Fibroblast of lung (primary cell): ENCODE measurements around the gene PLA2G4F. TPM values are rescaled to one million over a fixed set of nuclear protein-coding genes. Genes with fewer than 3 reads are reported as not detected.

Experiments used
- DNase-seq, 2 donors: peaks; one replicate each; pipeline versions ENCODE4 v3.0.0 to v3.0.0-alpha.2; 2010; ENCODE audit warnings: low read depth in 2 of 2
- H2AFZ ChIP-seq: 2 replicates; pipeline ENCODE4 v1.5.1; 2012; ENCODE audit warnings: low read length, control low read depth, inconsistent platforms
- H3K27ac ChIP-seq: 2 replicates; pipeline ENCODE4 v1.5.1; 2011; ENCODE audit warnings: low read length, control low read depth; ENCODE audit not compliant: insufficient read depth
- H3K27me3 ChIP-seq: 2 replicates; pipeline ENCODE4 v1.5.1; 2011; ENCODE audit warnings: mild to moderate bottlenecking, low read length; ENCODE audit not compliant: control insufficient read depth, insufficient read depth
- H3K36me3 ChIP-seq: 2 replicates; pipeline ENCODE4 v1.5.1; 2011; ENCODE audit warnings: low read length; ENCODE audit not compliant: control insufficient read depth, insufficient read depth
- H3K4me1 ChIP-seq: 2 replicates; pipeline ENCODE4 v1.5.1; 2011; ENCODE audit warnings: low read length; ENCODE audit not compliant: control insufficient read depth, insufficient read depth; ENCODE audit errors: extremely low read depth
- H3K4me2 ChIP-seq: 2 replicates; pipeline ENCODE4 v1.5.1; 2011; ENCODE audit warnings: low read length, control low read depth; ENCODE audit not compliant: insufficient read depth; ENCODE audit errors: extremely low read depth
- H3K4me3 ChIP-seq, 4 experiments: fragments of 200-600 bp in 1 of 4; sonication (generic) in 1 of 4; replicated peaks in 1 of 4; 2 replicates each; pipeline ENCODE4 v1.5.1; 2011 to 2016; ENCODE audit warnings: low read length in 4 of 4, low read depth in 3 of 4, mild to moderate bottlenecking in 3 of 4, control low read depth in 2 of 4, inconsistent platforms in 1 of 4, mixed read lengths in 1 of 4; ENCODE audit not compliant: insufficient read depth in 1 of 4; ENCODE audit errors: control extremely low read depth in 1 of 4
- H3K79me2 ChIP-seq: 2 replicates; pipeline ENCODE4 v1.5.1; 2012; ENCODE audit warnings: mild to moderate bottlenecking, low read length, inconsistent platforms; ENCODE audit not compliant: control insufficient read depth, insufficient read depth
- H3K9ac ChIP-seq: 2 replicates; pipeline ENCODE4 v1.5.1; 2011; ENCODE audit warnings: mild to moderate bottlenecking, low read length, control low read depth; ENCODE audit not compliant: insufficient read depth
- H3K9me3 ChIP-seq: 2 replicates; pipeline ENCODE4 v1.5.1; 2012; ENCODE audit warnings: low read depth, low read length; ENCODE audit not compliant: control insufficient read depth, insufficient read depth
- H4K20me1 ChIP-seq: 2 replicates; pipeline ENCODE4 v1.5.1; 2011; ENCODE audit warnings: low read length; ENCODE audit not compliant: control insufficient read depth, insufficient read depth; ENCODE audit errors: extremely low read depth
- CTCF ChIP-seq, 2 donors: IDR thresholded peaks in 1 of 2; conservative IDR thresholded peaks in 1 of 2; 1 replicate in 1 of 2; 2 replicates in 1 of 2; pipeline ENCODE4 v1.5.1; 2011 to 2012; ENCODE audit warnings: low read length in 2 of 2, control low read depth in 1 of 2, inconsistent platforms in 1 of 2, low read depth in 1 of 2, mild to moderate bottlenecking in 1 of 2
- EZH2 ChIP-seq: IDR thresholded peaks from 2 replicates; pipeline ENCODE4 v1.5.1; 2012; ENCODE audit warnings: low read length, control low read depth, mild to moderate bottlenecking; ENCODE audit errors: missing control alignments
- polyA plus RNA-seq, 2 donors: library from polyadenylated mRNA; depleted of rRNA in 1 of 2; stranded (reverse) in 1 of 2; unstranded in 1 of 2; fragments of >200 nt; gene quantifications; 2 replicates each; pipeline ENCODE4 v1.2.1, GENCODE V29; 2011 to 2012; ENCODE audit warnings: missing spikeins in 1 of 2
- total RNA-seq: library from RNA; depleted of rRNA; stranded (reverse); fragments of >200 nt; gene quantifications from 2 replicates; pipeline ENCODE4 v1.2.1, GENCODE V29; 2014

The PLA2G4F gene
- total and polyA plus RNA-seq, 2 donors (not counting 1 experiment from before 2014, with no cell fraction given): not detected

- Histone ChIP-seq H3K27me3 (no peaks in the 10 kb centered on the region), H3K9ac (no peak overlapping the region), H3K9me3 (no peaks in the 10 kb centered on the region), H3K36me3 (peaks cover 13% of the 10 kb centered on the region), H4K20me1 (no peaks in the 10 kb centered on the region), H3K79me2 (no peaks in the 10 kb centered on the region), H3K4me2 (no peak overlapping the region), H2AFZ (no peak overlapping the region), H3K27ac (no peak overlapping the region), H3K4me1 (no peaks in the 10 kb centered on the region), H3K4me3 (no peak overlapping the region)
- no peak for DNase-seq
- TF ChIP-seq EZH2 (no peak), CTCF (conservative IDR thresholded peaks at IDR 0.05 in 1 of 2, IDR thresholded peaks at IDR 0.05 in 1 of 2; ENCODE audit: low read depth in 1 of 2, low read length in 2 of 2) (no peak)
Observed at GRCh38 chr15:42184296-42184695, 27.9 kb upstream of the PLA2G4F start.

- H3K9ac ChIP-seq: no peak overlapping the region
- H2AFZ ChIP-seq: no peak overlapping the region
- DNase-seq: no peak
- no peaks in the 10 kb centered on the region for H3K4me1 ChIP-seq
- peaks cover 8% of the 10 kb centered on the region for H3K36me3 ChIP-seq
- no peak overlapping the region for H3K27ac ChIP-seq
- no peaks in the 10 kb centered on the region for H4K20me1 ChIP-seq
- H3K9me3 ChIP-seq: no peaks in the 10 kb centered on the region
- no peaks in the 10 kb centered on the region for H3K27me3 ChIP-seq
- no peak for TF ChIP-seq EZH2
- TF ChIP-seq CTCF (conservative IDR thresholded peaks at IDR 0.05 in 1 of 2, IDR thresholded peaks at IDR 0.05 in 1 of 2; ENCODE audit: low read depth in 1 of 2, low read length in 2 of 2): no peak
- no peak overlapping the region for H3K4me3 ChIP-seq
- no peaks in the 10 kb centered on the region for H3K79me2 ChIP-seq
- H3K4me2 ChIP-seq: no peak overlapping the region
Observed at GRCh38 chr15:42182961-42183360, 26.5 kb upstream of the PLA2G4F start.

- TF ChIP-seq EZH2 (no peak), CTCF (conservative IDR thresholded peaks at IDR 0.05 in 1 of 2, IDR thresholded peaks at IDR 0.05 in 1 of 2; ENCODE audit: low read depth in 1 of 2, low read length in 2 of 2) (no peak)
- Histone ChIP-seq H2AFZ (no peak overlapping the region), H3K4me2 (no peak overlapping the region), H3K9me3 (no peaks in the 10 kb centered on the region), H3K27ac (no peak overlapping the region), H3K36me3 (peaks cover 8% of the 10 kb centered on the region), H3K4me3 (no peak overlapping the region), H3K9ac (no peak overlapping the region), H4K20me1 (no peaks in the 10 kb centered on the region), H3K27me3 (no peaks in the 10 kb centered on the region), H3K4me1 (no peaks in the 10 kb centered on the region), H3K79me2 (no peaks in the 10 kb centered on the region)
- peak in 1 of 2 donors; percentile 6 for DNase-seq
Observed at GRCh38 chr15:42182328-42182886, 26.0 kb upstream of the PLA2G4F start.
